ENCODE measurements around the gene ARL14EP. TPM values are rescaled to one million over a fixed set of nuclear protein-coding genes. Genes with fewer than 3 reads are reported as not detected.

ARL14EP gene
- total RNA-seq, 1 donor from 2014 or later, result 21.9 TPM

- no peaks in the 10 kb centered on the region for H3K36me3 ChIP-seq
- no peak overlapping the region for H3K27ac ChIP-seq
- no peaks in the 10 kb centered on the region for H3K4me1 ChIP-seq
- H3K4me3 ChIP-seq, result no peak overlapping the region
- TF ChIP-seq CTCF (IDR thresholded peaks at IDR 0.05), result no peak
- DNase-seq, result no peak
- H3K27me3 ChIP-seq (ENCODE audit: low read depth), result no peaks in the 10 kb centered on the region
- H3K9me3 ChIP-seq, result no peaks in the 10 kb centered on the region
- intact Hi-C loops (cut with DNase I), result no loop called here
- ATAC-seq, result no peak
Observed at GRCh38 chr11:30350384-30350783, 27.5 kb downstream of the ARL14EP start.

- no peaks in the 10 kb centered on the region for H3K4me1 ChIP-seq
- H3K27me3 ChIP-seq (ENCODE audit: low read depth), result no peaks in the 10 kb centered on the region
- intact Hi-C loops (cut with DNase I), result no loop called here
- no peak overlapping the region for H3K27ac ChIP-seq
- H3K36me3 ChIP-seq, result no peaks in the 10 kb centered on the region
- TF ChIP-seq CTCF (IDR thresholded peaks at IDR 0.05), result no peak
- H3K4me3 ChIP-seq, result no peak overlapping the region
- no peaks in the 10 kb centered on the region for H3K9me3 ChIP-seq
- DNase-seq (no peak), ATAC-seq (no peak)
Observed at GRCh38 chr11:30351061-30351460, 28.2 kb downstream of the ARL14EP start.

- intact Hi-C loops (cut with DNase I), result no loop called here
- H3K4me3 ChIP-seq, result no peak overlapping the region
- H3K4me1 ChIP-seq, result no peaks in the 10 kb centered on the region
- TF ChIP-seq CTCF (IDR thresholded peaks at IDR 0.05), result no peak
- no peaks in the 10 kb centered on the region for H3K27me3 ChIP-seq (ENCODE audit: low read depth)
- H3K36me3 ChIP-seq, result no peaks in the 10 kb centered on the region
- H3K9me3 ChIP-seq, result no peaks in the 10 kb centered on the region
- H3K27ac ChIP-seq, result no peak overlapping the region
- DNase-seq (no peak), ATAC-seq (no peak)
Observed at GRCh38 chr11:30356391-30356790, 33.5 kb downstream of the ARL14EP start.

GRCh38 chr11:30357872-30358271 is 35.0 kb downstream of the ARL14EP start:
- no peak overlapping the region for H3K27ac ChIP-seq
- no peak overlapping the region for H3K4me3 ChIP-seq
- DNase-seq, result no peak
- ATAC-seq, result no peak
- H3K4me1 ChIP-seq, result no peaks in the 10 kb centered on the region
- no peaks in the 10 kb centered on the region for H3K27me3 ChIP-seq (ENCODE audit: low read depth)
- no peaks in the 10 kb centered on the region for H3K36me3 ChIP-seq
- intact Hi-C loops (cut with DNase I), result no loop called here
- no peaks in the 10 kb centered on the region for H3K9me3 ChIP-seq
- TF ChIP-seq CTCF (IDR thresholded peaks at IDR 0.05), result no peak

- TF ChIP-seq CTCF (IDR thresholded peaks at IDR 0.05), result no peak
- Histone ChIP-seq H3K27ac (no peak overlapping the region), H3K9me3 (no peaks in the 10 kb centered on the region), H3K4me3 (no peak overlapping the region), H3K4me1 (no peaks in the 10 kb centered on the region), H3K36me3 (no peaks in the 10 kb centered on the region), H3K27me3 (ENCODE audit: low read depth) (no peaks in the 10 kb centered on the region)
- intact Hi-C loops (cut with DNase I), result no loop called here
- ATAC-seq (no peak), DNase-seq (no peak)
Observed at GRCh38 chr11:30358536-30358935, 35.6 kb downstream of the ARL14EP start.

GRCh38 chr11:30360741-30361140 is 37.8 kb downstream of the ARL14EP start:
- ATAC-seq (no peak), DNase-seq (no peak)
- H3K4me1 ChIP-seq, result no peaks in the 10 kb centered on the region
- TF ChIP-seq CTCF (IDR thresholded peaks at IDR 0.05), result no peak
- H3K27me3 ChIP-seq (ENCODE audit: low read depth), result no peaks in the 10 kb centered on the region
- H3K36me3 ChIP-seq, result no peaks in the 10 kb centered on the region
- H3K27ac ChIP-seq, result no peak overlapping the region
- no peaks in the 10 kb centered on the region for H3K9me3 ChIP-seq
- intact Hi-C loops (cut with DNase I), result no loop called here
- no peak overlapping the region for H3K4me3 ChIP-seq

Data from lower lobe of right lung (tissue), 2 donors.